H54 (cell line): ENCODE data around the gene PGM2L1.

Source experiments
- DNase-seq: peaks from one replicate; pipeline ENCODE4 v3.0.0; 2011; ENCODE audit warnings: low spot score, mixed read lengths; ENCODE audit not compliant: insufficient read length
- FAIRE-seq: peaks from 3 replicates; lab custom pipeline; 2011; peaks lifted over from hg19 to GRCh38; lab: Jason Lieb, UNC
- POLR2A ChIP-seq: IDR thresholded peaks from 2 replicates; pipeline ENCODE4 v1.6.1; 2011; ENCODE audit warnings: low read depth, mild to moderate bottlenecking, low read length

The PGM2L1 gene

DNA sequence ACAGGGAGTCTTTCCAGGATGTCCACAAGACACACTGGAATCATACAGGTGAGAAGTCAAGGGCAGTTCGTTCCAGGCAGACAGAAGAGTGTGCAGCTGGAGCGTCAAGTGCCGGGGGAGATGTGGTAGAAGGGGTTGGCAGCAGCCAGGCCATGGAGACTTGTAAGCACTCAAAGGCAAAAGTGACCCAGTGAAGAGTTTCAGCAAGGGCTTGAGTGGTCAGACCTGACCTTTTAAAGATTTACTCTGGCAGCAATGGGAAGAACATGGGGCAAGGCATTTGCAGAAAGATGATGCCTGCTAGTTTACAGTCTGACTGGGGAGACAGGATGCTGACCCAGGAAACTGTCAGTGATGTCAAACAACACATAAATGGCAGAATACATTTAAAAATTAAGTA, 115.8 kb downstream of the PGM2L1 start:
- FAIRE-seq: no peak
- DNase-seq: no peak

DNA sequence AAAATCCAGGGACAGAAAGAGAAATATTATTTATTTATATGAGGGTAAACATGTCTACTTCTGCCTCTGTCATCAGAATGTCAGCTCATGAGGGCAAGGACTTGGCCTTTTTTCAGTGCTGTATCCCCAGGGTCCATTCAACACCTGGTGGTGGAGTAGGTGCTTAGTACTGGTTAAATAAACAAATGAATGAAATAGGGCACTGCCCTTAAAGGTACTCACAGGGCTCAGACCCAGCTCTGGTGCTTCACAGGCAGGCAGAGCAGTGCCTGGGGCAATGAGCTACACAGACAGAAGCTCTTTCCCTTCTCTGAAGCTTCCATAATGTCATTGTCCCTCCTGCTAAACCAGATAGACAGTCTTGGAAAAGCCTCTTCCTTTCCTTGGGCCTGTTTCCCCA, 117.7 kb downstream of the PGM2L1 start:
- FAIRE-seq (no peak), DNase-seq (no peak)
- no peak for TF ChIP-seq POLR2A

More for the DNA sequence above, 115.8 kb downstream of the PGM2L1 start:
- no peak for TF ChIP-seq POLR2A
